WTC11 (cell line): ENCODE results near the gene TCEANC. TPM values are rescaled to one million over a fixed set of nuclear protein-coding genes. Genes with fewer than 3 reads are reported as not detected.

ENCODE experiments used
- ATAC-seq: fragments of 200-7000 bp; cut with Tn5 transposase; 2 replicates; pipeline ENCODE4 v1.10.0; 2021; ENCODE audit warnings: mild to moderate bottlenecking, moderate library complexity
- CTCF ChIA-PET: fragments of 300-600 bp; sonication (Branson Sonifier 250); formaldehyde crosslinking; loops from one replicate; lab custom pipeline; 2021; ENCODE audit warnings: antibody characterized with exemption; lab: Charles Lee
- POLR2A ChIA-PET: fragments of 350-600 bp; sonication (Branson Sonifier 250); formaldehyde crosslinking; loops from one replicate; lab custom pipeline; 2021; ENCODE audit warnings: antibody characterized with exemption; lab: Charles Lee
- DNase-seq: peaks from one replicate; pipeline ENCODE4 v3.0.0; 2021; ENCODE audit warnings: low spot score
- H3K27ac Mint-ChIP-seq: 2 replicates; pipeline ENCODE4 v1.8.0; 2021; ENCODE audit warnings: mixed read lengths
- H3K27me3 Mint-ChIP-seq: 2 replicates; pipeline ENCODE4 v1.8.0; 2021; ENCODE audit warnings: low read depth, mild to moderate bottlenecking, moderate library complexity, mixed read lengths
- H3K36me3 Mint-ChIP-seq: 2 replicates; pipeline ENCODE4 v1.8.0; 2021; ENCODE audit warnings: mixed read lengths
- H3K4me1 Mint-ChIP-seq: 2 replicates; pipeline ENCODE4 v1.8.0; 2022; ENCODE audit warnings: mixed read lengths
- H3K4me3 Mint-ChIP-seq: 2 replicates; pipeline ENCODE4 v1.8.0; 2021; ENCODE audit warnings: mild to moderate bottlenecking, moderate library complexity, mixed read lengths
- H3K9me3 Mint-ChIP-seq: 2 replicates; pipeline ENCODE4 v1.8.0; 2021; ENCODE audit warnings: mixed read lengths
- CREM ChIP-seq: sonication (generic); formaldehyde crosslinking; IDR thresholded peaks from 2 replicates; pipeline ENCODE4 v1.8.1; 2022; ENCODE audit warnings: mild to moderate bottlenecking, missing genetic modification reagents, moderate library complexity
- FOXK1 ChIP-seq: sonication (generic); formaldehyde crosslinking; IDR thresholded peaks from 2 replicates; pipeline ENCODE4 v1.8.0; 2022; ENCODE audit warnings: mild to moderate bottlenecking, moderate library complexity, missing genetic modification reagents
- IRF2 ChIP-seq: sonication (generic); formaldehyde crosslinking; IDR thresholded peaks from 2 replicates; pipeline ENCODE4 v1.8.0; 2022; ENCODE audit warnings: low read depth, missing genetic modification reagents, borderline replicate concordance
- NR1H2 ChIP-seq: sonication (generic); formaldehyde crosslinking; IDR thresholded peaks from 2 replicates; pipeline ENCODE4 v1.9.0; 2021; ENCODE audit warnings: mild to moderate bottlenecking, moderate library complexity, missing genetic modification reagents
- SMAD3 ChIP-seq: sonication (generic); formaldehyde crosslinking; IDR thresholded peaks from 2 replicates; pipeline ENCODE4 v1.8.0; 2022; ENCODE audit warnings: missing genetic modification reagents, mild to moderate bottlenecking, borderline replicate concordance
- TCF7 ChIP-seq: sonication (generic); formaldehyde crosslinking; IDR thresholded peaks from 2 replicates; pipeline ENCODE4 v1.8.0; 2022; ENCODE audit warnings: mild to moderate bottlenecking, low read depth, missing genetic modification reagents, moderate library complexity
- ZNF219 ChIP-seq: sonication (generic); formaldehyde crosslinking; IDR thresholded peaks from 2 replicates; pipeline ENCODE4 v1.8.0; 2023; ENCODE audit warnings: missing genetic modification reagents, mild to moderate bottlenecking, borderline replicate concordance
- ZNF416 ChIP-seq: fragments of 250-450 bp; sonication (Bioruptor Pico); IDR thresholded peaks from 2 replicates; pipeline ENCODE4 v1.9.0; 2021; ENCODE audit warnings: mild to moderate bottlenecking, inconsistent platforms
- ZNF423 ChIP-seq: fragments of 250-450 bp; sonication (Bioruptor Pico); IDR thresholded peaks from 2 replicates; pipeline ENCODE4 v2.1.2; 2022; ENCODE audit warnings: mild to moderate bottlenecking, moderate library complexity
- total RNA-seq: library from RNA; stranded (reverse); gene quantifications from 3 replicates; pipeline ENCODE4 v1.2.3, GENCODE V29; 2021
- TF ChIP-seq, protein P1 (sequence below): fragments of 250-450 bp; sonication (Bioruptor Pico); IDR thresholded peaks from 2 replicates; pipeline ENCODE4 v1.9.0; 2021; ENCODE audit warnings: mild to moderate bottlenecking, borderline replicate concordance
- TF ChIP-seq, protein P2 (sequence below): sonication (generic); formaldehyde crosslinking; IDR thresholded peaks from 2 replicates; pipeline ENCODE4 v1.8.0; 2022; ENCODE audit warnings: mild to moderate bottlenecking, missing genetic modification reagents
- TF ChIP-seq, protein P3 (sequence below): sonication (generic); formaldehyde crosslinking; IDR thresholded peaks from 2 replicates; pipeline ENCODE4 v1.8.0; 2023; ENCODE audit warnings: missing genetic modification reagents, mild to moderate bottlenecking, borderline replicate concordance
- TF ChIP-seq, protein P4 (sequence below): sonication (generic); formaldehyde crosslinking; IDR thresholded peaks from 2 replicates; pipeline ENCODE4 v1.8.1; 2022; ENCODE audit warnings: mild to moderate bottlenecking, moderate library complexity, missing genetic modification reagents
- TF ChIP-seq, protein P5 (sequence below): fragments of 250-450 bp; sonication (Bioruptor Pico); IDR thresholded peaks from 2 replicates; pipeline ENCODE4 v2.1.2; 2022; ENCODE audit warnings: mild to moderate bottlenecking, moderate library complexity
- TF ChIP-seq, protein P6 (sequence below): sonication (generic); formaldehyde crosslinking; IDR thresholded peaks from 2 replicates; pipeline ENCODE4 v1.8.1; 2023; ENCODE audit warnings: mild to moderate bottlenecking, missing genetic modification reagents, moderate library complexity
- TF ChIP-seq, protein P7 (sequence below): sonication (generic); formaldehyde crosslinking; IDR thresholded peaks from 2 replicates; pipeline ENCODE4 v1.8.1; 2023; ENCODE audit warnings: mild to moderate bottlenecking, moderate library complexity, missing genetic modification reagents

TCEANC gene
- total RNA-seq, 1 experiment from 2014 or later = 2.0 TPM

DNA sequence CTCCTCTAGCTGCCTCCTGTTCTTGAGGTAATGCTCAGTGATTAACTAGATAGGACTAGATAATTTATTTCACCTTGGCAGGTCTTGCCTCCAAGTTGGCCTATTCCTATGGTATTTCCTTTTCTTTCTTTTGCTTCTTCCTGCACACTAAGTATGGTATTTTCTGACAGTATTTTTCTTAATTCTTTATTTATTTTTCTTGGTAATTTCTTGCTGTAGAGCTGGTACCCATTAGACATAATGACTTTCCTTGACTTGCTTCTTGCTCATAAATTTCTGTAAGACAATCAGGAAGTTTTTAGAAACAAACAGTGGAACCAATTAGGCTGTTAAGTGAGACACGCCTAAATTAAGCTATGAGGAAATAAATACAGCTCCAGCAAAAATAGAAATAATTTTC lies 45.5 kb downstream of the TCEANC start:
- Mint-ChIP-seq H3K4me1 (peaks cover 34% of the 10 kb centered on the region), H3K36me3 (no peaks in the 10 kb centered on the region), H3K27ac (no peak overlapping the region), H3K4me3 (no peak overlapping the region), H3K9me3 (no peaks in the 10 kb centered on the region)
- TF ChIP-seq, protein P1, sequence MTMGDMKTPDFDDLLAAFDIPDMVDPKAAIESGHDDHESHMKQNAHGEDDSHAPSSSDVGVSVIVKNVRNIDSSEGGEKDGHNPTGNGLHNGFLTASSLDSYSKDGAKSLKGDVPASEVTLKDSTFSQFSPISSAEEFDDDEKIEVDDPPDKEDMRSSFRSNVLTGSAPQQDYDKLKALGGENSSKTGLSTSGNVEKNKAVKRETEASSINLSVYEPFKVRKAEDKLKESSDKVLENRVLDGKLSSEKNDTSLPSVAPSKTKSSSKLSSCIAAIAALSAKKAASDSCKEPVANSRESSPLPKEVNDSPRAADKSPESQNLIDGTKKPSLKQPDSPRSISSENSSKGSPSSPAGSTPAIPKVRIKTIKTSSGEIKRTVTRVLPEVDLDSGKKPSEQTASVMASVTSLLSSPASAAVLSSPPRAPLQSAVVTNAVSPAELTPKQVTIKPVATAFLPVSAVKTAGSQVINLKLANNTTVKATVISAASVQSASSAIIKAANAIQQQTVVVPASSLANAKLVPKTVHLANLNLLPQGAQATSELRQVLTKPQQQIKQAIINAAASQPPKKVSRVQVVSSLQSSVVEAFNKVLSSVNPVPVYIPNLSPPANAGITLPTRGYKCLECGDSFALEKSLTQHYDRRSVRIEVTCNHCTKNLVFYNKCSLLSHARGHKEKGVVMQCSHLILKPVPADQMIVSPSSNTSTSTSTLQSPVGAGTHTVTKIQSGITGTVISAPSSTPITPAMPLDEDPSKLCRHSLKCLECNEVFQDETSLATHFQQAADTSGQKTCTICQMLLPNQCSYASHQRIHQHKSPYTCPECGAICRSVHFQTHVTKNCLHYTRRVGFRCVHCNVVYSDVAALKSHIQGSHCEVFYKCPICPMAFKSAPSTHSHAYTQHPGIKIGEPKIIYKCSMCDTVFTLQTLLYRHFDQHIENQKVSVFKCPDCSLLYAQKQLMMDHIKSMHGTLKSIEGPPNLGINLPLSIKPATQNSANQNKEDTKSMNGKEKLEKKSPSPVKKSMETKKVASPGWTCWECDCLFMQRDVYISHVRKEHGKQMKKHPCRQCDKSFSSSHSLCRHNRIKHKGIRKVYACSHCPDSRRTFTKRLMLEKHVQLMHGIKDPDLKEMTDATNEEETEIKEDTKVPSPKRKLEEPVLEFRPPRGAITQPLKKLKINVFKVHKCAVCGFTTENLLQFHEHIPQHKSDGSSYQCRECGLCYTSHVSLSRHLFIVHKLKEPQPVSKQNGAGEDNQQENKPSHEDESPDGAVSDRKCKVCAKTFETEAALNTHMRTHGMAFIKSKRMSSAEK (CRISPR knock-in tag) = no peak
- TF ChIP-seq, protein P2, sequence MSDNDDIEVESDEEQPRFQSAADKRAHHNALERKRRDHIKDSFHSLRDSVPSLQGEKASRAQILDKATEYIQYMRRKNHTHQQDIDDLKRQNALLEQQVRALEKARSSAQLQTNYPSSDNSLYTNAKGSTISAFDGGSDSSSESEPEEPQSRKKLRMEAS (CRISPR knock-in tag) = no peak
- TF ChIP-seq, protein P3, sequence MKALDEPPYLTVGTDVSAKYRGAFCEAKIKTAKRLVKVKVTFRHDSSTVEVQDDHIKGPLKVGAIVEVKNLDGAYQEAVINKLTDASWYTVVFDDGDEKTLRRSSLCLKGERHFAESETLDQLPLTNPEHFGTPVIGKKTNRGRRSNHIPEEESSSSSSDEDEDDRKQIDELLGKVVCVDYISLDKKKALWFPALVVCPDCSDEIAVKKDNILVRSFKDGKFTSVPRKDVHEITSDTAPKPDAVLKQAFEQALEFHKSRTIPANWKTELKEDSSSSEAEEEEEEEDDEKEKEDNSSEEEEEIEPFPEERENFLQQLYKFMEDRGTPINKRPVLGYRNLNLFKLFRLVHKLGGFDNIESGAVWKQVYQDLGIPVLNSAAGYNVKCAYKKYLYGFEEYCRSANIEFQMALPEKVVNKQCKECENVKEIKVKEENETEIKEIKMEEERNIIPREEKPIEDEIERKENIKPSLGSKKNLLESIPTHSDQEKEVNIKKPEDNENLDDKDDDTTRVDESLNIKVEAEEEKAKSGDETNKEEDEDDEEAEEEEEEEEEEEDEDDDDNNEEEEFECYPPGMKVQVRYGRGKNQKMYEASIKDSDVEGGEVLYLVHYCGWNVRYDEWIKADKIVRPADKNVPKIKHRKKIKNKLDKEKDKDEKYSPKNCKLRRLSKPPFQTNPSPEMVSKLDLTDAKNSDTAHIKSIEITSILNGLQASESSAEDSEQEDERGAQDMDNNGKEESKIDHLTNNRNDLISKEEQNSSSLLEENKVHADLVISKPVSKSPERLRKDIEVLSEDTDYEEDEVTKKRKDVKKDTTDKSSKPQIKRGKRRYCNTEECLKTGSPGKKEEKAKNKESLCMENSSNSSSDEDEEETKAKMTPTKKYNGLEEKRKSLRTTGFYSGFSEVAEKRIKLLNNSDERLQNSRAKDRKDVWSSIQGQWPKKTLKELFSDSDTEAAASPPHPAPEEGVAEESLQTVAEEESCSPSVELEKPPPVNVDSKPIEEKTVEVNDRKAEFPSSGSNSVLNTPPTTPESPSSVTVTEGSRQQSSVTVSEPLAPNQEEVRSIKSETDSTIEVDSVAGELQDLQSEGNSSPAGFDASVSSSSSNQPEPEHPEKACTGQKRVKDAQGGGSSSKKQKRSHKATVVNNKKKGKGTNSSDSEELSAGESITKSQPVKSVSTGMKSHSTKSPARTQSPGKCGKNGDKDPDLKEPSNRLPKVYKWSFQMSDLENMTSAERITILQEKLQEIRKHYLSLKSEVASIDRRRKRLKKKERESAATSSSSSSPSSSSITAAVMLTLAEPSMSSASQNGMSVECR (CRISPR knock-in tag) = no peak
- TF ChIP-seq IRF2 (CRISPR knock-in tag) = no peak
- TF ChIP-seq TCF7 (CRISPR knock-in tag) = no peak
- TF ChIP-seq FOXK1 = no peak
- TF ChIP-seq, protein P4, sequence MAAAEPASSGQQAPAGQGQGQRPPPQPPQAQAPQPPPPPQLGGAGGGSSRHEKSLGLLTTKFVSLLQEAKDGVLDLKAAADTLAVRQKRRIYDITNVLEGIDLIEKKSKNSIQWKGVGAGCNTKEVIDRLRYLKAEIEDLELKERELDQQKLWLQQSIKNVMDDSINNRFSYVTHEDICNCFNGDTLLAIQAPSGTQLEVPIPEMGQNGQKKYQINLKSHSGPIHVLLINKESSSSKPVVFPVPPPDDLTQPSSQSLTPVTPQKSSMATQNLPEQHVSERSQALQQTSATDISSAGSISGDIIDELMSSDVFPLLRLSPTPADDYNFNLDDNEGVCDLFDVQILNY (CRISPR knock-in tag) = no peak
- TF ChIP-seq ZNF423 (CRISPR knock-in tag) = no peak
- TF ChIP-seq ZNF219 (CRISPR knock-in tag) = no peak
- TF ChIP-seq CREM (CRISPR knock-in tag) = no peak
- TF ChIP-seq, protein P5, sequence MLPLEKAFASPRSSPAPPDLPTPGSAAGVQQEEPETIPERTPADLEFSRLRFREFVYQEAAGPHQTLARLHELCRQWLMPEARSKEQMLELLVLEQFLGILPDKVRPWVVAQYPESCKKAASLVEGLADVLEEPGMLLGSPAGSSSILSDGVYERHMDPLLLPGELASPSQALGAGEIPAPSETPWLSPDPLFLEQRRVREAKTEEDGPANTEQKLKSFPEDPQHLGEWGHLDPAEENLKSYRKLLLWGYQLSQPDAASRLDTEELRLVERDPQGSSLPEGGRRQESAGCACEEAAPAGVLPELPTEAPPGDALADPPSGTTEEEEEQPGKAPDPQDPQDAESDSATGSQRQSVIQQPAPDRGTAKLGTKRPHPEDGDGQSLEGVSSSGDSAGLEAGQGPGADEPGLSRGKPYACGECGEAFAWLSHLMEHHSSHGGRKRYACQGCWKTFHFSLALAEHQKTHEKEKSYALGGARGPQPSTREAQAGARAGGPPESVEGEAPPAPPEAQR (CRISPR knock-in tag) = no peak
- no peak for TF ChIP-seq SMAD3 (CRISPR knock-in tag)
- no peak for TF ChIP-seq NR1H2 (CRISPR knock-in tag)
- TF ChIP-seq, protein P6, sequence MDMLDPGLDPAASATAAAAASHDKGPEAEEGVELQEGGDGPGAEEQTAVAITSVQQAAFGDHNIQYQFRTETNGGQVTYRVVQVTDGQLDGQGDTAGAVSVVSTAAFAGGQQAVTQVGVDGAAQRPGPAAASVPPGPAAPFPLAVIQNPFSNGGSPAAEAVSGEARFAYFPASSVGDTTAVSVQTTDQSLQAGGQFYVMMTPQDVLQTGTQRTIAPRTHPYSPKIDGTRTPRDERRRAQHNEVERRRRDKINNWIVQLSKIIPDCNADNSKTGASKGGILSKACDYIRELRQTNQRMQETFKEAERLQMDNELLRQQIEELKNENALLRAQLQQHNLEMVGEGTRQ (CRISPR knock-in tag) = no peak
- no peak for TF ChIP-seq ZNF416
- TF ChIP-seq, protein P7, sequence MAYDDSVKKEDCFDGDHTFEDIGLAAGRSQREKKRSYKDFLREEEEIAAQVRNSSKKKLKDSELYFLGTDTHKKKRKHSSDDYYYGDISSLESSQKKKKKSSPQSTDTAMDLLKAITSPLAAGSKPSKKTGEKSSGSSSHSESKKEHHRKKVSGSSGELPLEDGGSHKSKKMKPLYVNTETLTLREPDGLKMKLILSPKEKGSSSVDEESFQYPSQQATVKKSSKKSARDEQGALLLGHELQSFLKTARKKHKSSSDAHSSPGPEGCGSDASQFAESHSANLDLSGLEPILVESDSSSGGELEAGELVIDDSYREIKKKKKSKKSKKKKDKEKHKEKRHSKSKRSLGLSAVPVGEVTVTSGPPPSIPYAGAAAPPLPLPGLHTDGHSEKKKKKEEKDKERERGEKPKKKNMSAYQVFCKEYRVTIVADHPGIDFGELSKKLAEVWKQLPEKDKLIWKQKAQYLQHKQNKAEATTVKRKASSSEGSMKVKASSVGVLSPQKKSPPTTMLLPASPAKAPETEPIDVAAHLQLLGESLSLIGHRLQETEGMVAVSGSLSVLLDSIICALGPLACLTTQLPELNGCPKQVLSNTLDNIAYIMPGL = no peak
- TF ChIP-seq, all 79 proteins: peak for 0
- ChIA-PET CTCF (no interaction called here), POLR2A (no interaction called here)
- no peaks in the 10 kb centered on the region for H3K27me3 Mint-ChIP-seq
- DNase-seq (no peak), ATAC-seq (no peak)
